ENCODE measurements around the gene IDH3G. TPM values are rescaled to one million over a fixed set of nuclear protein-coding genes. Genes with fewer than 3 reads are reported as not detected.

The IDH3G gene
- total RNA-seq, 1 experiment from 2014 or later: 52.0 TPM

DNA sequence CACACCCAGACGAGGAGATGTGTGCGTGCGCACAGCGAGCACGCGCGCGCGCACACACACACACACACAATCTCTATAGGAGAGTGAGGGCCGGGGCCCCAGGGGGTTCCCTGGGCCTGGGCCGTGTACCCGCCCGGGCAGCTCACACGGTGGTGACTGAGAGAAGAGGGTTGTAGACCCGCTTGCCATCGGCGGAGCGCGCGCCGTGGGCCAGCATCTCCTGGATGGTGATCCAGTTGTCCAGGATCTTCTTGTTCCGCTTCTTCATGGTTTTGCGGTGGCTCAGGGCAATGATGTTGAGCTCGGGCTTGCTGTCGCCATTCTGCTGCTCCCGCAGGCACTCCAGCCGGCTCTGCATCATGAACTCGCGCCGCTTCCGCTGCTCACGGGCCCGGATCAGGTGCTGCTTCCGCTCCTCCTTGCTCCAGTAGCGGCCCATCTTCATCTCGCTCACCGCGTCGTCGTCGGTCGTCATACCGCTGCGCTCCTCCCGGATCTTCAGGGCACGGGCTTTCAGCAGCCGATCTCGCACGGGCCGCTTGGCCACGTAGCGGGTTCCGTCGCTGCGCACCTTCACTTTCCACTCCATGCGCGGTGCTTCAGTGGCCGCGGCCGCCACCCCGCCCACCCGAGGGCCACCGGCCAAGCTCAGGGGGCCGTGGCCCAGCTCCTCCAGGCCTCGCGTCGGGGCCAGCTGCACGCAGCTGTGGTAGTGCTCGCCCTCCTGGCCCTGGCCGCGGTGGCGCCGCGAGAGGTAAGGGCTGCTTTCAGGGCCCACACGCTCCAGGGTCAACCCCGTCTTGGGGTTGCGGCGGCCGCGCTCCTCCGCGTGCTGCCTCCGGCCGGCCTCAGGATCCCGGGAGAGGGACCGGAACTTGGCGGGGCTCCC, 9.3 kb upstream of the IDH3G start:
- no TSS peak for BruUV-seq (replicated peaks)
- intact Hi-C loops (cut with micrococcal nuclease; ENCODE audit: unreplicated experiment): no loop called here
- Histone ChIP-seq H3K4me1 (ENCODE audit: insufficient read depth, low read length, poor library complexity, severe bottlenecking) (no peaks in the 10 kb centered on the region), H3K27ac (ENCODE audit: low read depth, low read length, poor library complexity, severe bottlenecking) (no peak overlapping the region), H3K9me3 (ENCODE audit: low read depth, low read length, poor library complexity, severe bottlenecking) (no peaks in the 10 kb centered on the region), H3K36me3 (ENCODE audit: insufficient read depth, low read length, poor library complexity, severe bottlenecking) (peaks cover 2% of the 10 kb centered on the region), H3K4me3 (ENCODE audit: low read depth, low read length, poor library complexity, severe bottlenecking) (no peak overlapping the region), H3K27me3 (replicated peaks; ENCODE audit: insufficient read depth, low read depth, low read length, poor library complexity) (no peaks in the 10 kb centered on the region)
- TF ChIP-seq EZH2 (IDR thresholded peaks at IDR 0.05; ENCODE audit: borderline replicate concordance, low read depth, low read length, poor library complexity, severe bottlenecking): no peak
- TF ChIP-seq, protein P1, sequence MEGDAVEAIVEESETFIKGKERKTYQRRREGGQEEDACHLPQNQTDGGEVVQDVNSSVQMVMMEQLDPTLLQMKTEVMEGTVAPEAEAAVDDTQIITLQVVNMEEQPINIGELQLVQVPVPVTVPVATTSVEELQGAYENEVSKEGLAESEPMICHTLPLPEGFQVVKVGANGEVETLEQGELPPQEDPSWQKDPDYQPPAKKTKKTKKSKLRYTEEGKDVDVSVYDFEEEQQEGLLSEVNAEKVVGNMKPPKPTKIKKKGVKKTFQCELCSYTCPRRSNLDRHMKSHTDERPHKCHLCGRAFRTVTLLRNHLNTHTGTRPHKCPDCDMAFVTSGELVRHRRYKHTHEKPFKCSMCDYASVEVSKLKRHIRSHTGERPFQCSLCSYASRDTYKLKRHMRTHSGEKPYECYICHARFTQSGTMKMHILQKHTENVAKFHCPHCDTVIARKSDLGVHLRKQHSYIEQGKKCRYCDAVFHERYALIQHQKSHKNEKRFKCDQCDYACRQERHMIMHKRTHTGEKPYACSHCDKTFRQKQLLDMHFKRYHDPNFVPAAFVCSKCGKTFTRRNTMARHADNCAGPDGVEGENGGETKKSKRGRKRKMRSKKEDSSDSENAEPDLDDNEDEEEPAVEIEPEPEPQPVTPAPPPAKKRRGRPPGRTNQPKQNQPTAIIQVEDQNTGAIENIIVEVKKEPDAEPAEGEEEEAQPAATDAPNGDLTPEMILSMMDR (conservative IDR thresholded peaks at IDR 0.05; ENCODE audit: low read depth, low read length): no peak
- ChIA-PET CTCF (no interaction called here), POLR2A (ENCODE audit: low non-redundant PET) (no interaction called here)
- no peak for DNase-seq (ENCODE audit: low spot score)

DNA sequence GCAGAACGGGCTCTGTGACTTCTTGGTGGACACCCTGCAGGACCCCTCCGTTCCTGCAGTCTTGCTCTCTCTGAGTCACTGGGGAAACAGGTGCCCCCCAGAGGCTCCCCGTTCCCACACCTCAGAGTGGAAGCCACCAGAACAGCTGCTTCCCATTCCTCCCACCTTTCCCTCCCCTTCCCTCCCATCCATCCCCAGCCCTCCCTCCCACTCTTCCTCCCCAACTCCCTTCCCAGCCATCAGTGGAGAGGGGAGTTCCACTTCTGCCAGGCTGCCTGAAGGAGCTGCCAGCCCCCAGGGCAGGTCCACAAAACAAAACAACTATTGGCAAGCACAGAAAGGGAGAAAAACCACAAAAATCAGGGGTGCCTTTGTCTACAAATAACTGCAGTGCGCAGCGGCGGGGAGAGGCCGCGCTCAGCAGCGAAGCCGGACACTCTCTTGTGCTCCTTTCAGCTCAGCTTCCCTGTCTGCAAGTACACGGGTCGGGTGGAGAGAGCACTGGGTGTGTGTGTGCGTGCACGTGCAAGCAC, 8.4 kb upstream of the IDH3G start:
- H3K27ac ChIP-seq (ENCODE audit: low read depth, low read length, poor library complexity, severe bottlenecking): no peak overlapping the region
- TF ChIP-seq, protein P1 (conservative IDR thresholded peaks at IDR 0.05; ENCODE audit: low read depth, low read length): no peak
- no peak for TF ChIP-seq EZH2 (IDR thresholded peaks at IDR 0.05; ENCODE audit: borderline replicate concordance, low read depth, low read length, poor library complexity, severe bottlenecking)
- intact Hi-C loops (cut with micrococcal nuclease; ENCODE audit: unreplicated experiment): no loop called here
- H3K27me3 ChIP-seq (replicated peaks; ENCODE audit: insufficient read depth, low read depth, low read length, poor library complexity): no peaks in the 10 kb centered on the region
- POLR2A ChIA-PET (ENCODE audit: low non-redundant PET): no interaction called here
- H3K4me1 ChIP-seq (ENCODE audit: insufficient read depth, low read length, poor library complexity, severe bottlenecking): no peaks in the 10 kb centered on the region
- H3K9me3 ChIP-seq (ENCODE audit: low read depth, low read length, poor library complexity, severe bottlenecking): no peaks in the 10 kb centered on the region
- peaks cover 5% of the 10 kb centered on the region for H3K36me3 ChIP-seq (ENCODE audit: insufficient read depth, low read length, poor library complexity, severe bottlenecking)
- CTCF ChIA-PET: no interaction called here
- no peak for DNase-seq (ENCODE audit: low spot score)
- no TSS peak for BruUV-seq (replicated peaks)
- H3K4me3 ChIP-seq (ENCODE audit: low read depth, low read length, poor library complexity, severe bottlenecking): no peak overlapping the region

DNA sequence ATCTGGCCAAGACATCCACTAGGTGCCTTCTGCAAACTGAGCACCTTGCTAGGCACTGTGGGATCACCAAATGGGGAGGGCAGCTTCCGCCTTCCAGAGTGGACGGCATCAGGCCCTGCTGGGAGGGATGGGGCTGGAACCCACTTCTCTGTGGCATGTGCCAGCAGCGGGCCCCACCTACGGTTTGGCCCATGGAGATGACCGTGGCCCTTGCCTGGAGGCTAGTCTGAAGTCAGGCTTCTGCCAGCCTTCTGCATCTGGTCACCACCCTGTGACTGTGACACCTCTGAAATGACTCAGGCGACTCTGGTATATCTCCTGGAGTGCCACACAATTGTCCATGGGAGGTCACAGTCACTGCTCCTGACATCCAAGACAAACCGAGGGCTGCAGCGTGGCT, 7.5 kb upstream of the IDH3G start:
- H3K4me3 ChIP-seq (ENCODE audit: low read depth, low read length, poor library complexity, severe bottlenecking): no peak overlapping the region
- CTCF ChIA-PET: no interaction called here
- no TSS peak for BruUV-seq (replicated peaks)
- DNase-seq (ENCODE audit: low spot score): no peak
- peaks cover 9% of the 10 kb centered on the region for H3K36me3 ChIP-seq (ENCODE audit: insufficient read depth, low read length, poor library complexity, severe bottlenecking)
- no peak for TF ChIP-seq EZH2 (IDR thresholded peaks at IDR 0.05; ENCODE audit: borderline replicate concordance, low read depth, low read length, poor library complexity, severe bottlenecking)
- TF ChIP-seq, protein P1 (conservative IDR thresholded peaks at IDR 0.05; ENCODE audit: low read depth, low read length): no peak
- no peaks in the 10 kb centered on the region for H3K4me1 ChIP-seq (ENCODE audit: insufficient read depth, low read length, poor library complexity, severe bottlenecking)
- intact Hi-C loops (cut with micrococcal nuclease; ENCODE audit: unreplicated experiment): no loop called here
- H3K9me3 ChIP-seq (ENCODE audit: low read depth, low read length, poor library complexity, severe bottlenecking): no peaks in the 10 kb centered on the region
- no peaks in the 10 kb centered on the region for H3K27me3 ChIP-seq (replicated peaks; ENCODE audit: insufficient read depth, low read depth, low read length, poor library complexity)
- no peak overlapping the region for H3K27ac ChIP-seq (ENCODE audit: low read depth, low read length, poor library complexity, severe bottlenecking)
- POLR2A ChIA-PET (ENCODE audit: low non-redundant PET): interaction anchor here (0.6 kb wide), 1 partner anchor 241 kb away, joined by 10 read pairs; no protein-coding TSS in a partner anchor
